ENCODE measurements around the gene PMS1.

DNA sequence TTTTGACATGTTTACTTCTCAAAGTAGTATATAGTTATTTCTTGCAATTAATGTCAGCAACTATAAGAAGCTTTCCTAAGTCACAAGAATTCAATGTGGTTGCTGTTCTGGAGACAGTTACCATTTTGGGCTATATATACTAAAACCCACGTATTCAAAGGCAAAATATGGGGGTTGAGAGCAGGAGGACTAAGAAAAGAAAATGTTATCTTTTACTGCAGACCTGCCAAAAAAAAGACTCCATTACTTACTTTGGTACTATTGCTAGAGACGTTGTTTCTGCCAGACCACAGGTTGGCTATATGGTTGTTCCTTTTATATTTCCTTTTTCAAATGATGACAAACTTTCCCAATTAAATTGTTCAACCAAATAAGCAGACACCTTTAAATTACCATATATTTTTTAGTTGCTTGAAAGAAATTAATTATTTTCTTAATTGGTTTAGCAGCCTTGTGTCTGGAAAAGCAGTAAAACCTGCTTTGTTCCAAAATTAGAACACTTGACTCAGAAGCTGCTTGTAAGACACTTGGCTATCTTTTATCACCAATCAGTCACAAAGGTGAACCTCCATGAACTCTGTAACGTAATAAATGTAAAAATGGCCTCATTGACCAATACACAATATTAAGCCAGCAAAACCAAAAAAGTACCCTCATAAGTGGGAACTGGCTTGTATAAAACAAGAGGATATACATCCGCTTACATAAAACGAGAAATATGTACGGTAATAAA, 13.5 kb upstream of the PMS1 start:
- TF ChIP-seq, protein P1, sequence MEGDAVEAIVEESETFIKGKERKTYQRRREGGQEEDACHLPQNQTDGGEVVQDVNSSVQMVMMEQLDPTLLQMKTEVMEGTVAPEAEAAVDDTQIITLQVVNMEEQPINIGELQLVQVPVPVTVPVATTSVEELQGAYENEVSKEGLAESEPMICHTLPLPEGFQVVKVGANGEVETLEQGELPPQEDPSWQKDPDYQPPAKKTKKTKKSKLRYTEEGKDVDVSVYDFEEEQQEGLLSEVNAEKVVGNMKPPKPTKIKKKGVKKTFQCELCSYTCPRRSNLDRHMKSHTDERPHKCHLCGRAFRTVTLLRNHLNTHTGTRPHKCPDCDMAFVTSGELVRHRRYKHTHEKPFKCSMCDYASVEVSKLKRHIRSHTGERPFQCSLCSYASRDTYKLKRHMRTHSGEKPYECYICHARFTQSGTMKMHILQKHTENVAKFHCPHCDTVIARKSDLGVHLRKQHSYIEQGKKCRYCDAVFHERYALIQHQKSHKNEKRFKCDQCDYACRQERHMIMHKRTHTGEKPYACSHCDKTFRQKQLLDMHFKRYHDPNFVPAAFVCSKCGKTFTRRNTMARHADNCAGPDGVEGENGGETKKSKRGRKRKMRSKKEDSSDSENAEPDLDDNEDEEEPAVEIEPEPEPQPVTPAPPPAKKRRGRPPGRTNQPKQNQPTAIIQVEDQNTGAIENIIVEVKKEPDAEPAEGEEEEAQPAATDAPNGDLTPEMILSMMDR (conservative IDR thresholded peaks at IDR 0.05; ENCODE audit: low read length) = no peak
- no peak for TF ChIP-seq EZH2phosphoT487 (IDR thresholded peaks at IDR 0.05; ENCODE audit: borderline replicate concordance)
